HEK293 (cell line): ENCODE results near the gene ABCA3.

Experiments
- CTCF ChIA-PET: fragments of 350-600 bp; formaldehyde crosslinking; extraction: SDS; loops from one replicate; lab custom pipeline; 2021; ENCODE audit warnings: antibody characterized with exemption; lab: Yijun Ruan, JAX
- POLR2A ChIA-PET: fragments of 300-600 bp; formaldehyde crosslinking; extraction: SDS; loops from one replicate; lab custom pipeline; 2020; ENCODE audit warnings: antibody characterized with exemption, inconsistent platforms; lab: Yijun Ruan, JAX
- H3K27ac ChIP-seq: fragments of 200-500 bp; sonication (Bioruptor generic); 2 replicates; pipeline ENCODE4 v1.5.1; 2014; ENCODE audit warnings: low read depth, low read length, control low read depth, inconsistent platforms; ENCODE audit errors: extremely low read depth
- H3K36me3 ChIP-seq, 2 experiments: fragments of 200-500 bp in 1 of 2; sonication (Bioruptor generic) in 1 of 2; 1 replicate in 1 of 2; 2 replicates in 1 of 2; pipeline ENCODE4 v1.5.1; 2014 to 2017; ENCODE audit warnings: inconsistent platforms in 2 of 2, low read length in 2 of 2; ENCODE audit not compliant: control insufficient read depth in 2 of 2, insufficient read depth in 1 of 2
- H3K4me1 ChIP-seq: fragments of 200-500 bp; sonication (Bioruptor generic); 2 replicates; pipeline ENCODE4 v1.5.1; 2014; ENCODE audit warnings: mild to moderate bottlenecking, low read length, inconsistent platforms; ENCODE audit not compliant: control insufficient read depth, insufficient read depth
- H3K4me3 ChIP-seq: 2 replicates; pipeline ENCODE4 v1.5.1; 2011; ENCODE audit warnings: low read depth, mild to moderate bottlenecking, control low read depth, low read length, moderate library complexity
- H3K9me3 ChIP-seq: fragments of 200-500 bp; sonication (Bioruptor generic); 2 replicates; pipeline ENCODE4 v1.5.1; 2014; ENCODE audit warnings: low read depth, low read length, inconsistent platforms; ENCODE audit not compliant: control insufficient read depth, insufficient read depth
- HOXC10 ChIP-seq: sonication (generic); formaldehyde crosslinking; IDR thresholded peaks from 2 replicates; pipeline ENCODE4 v1.8.1; 2023; ENCODE audit warnings: mild to moderate bottlenecking, missing genetic modification reagents
- KLF1 ChIP-seq: fragments of 450-650 bp; formaldehyde crosslinking; IDR thresholded peaks from 2 replicates; pipeline ENCODE4 v1.5.1; 2016; ENCODE audit warnings: missing biosample characterization, missing genetic modification characterization
- KLF17 ChIP-seq: fragments of 450-650 bp; formaldehyde crosslinking; IDR thresholded peaks from 2 replicates; pipeline ENCODE4 v1.5.1; 2016; ENCODE audit warnings: missing biosample characterization, missing genetic modification characterization
- SALL2 ChIP-seq: fragments of 450-650 bp; formaldehyde crosslinking; IDR thresholded peaks from 2 replicates; pipeline ENCODE4 v1.5.0; 2017; ENCODE audit warnings: missing biosample characterization, mild to moderate bottlenecking, missing genetic modification characterization, borderline replicate concordance
- SCRT1 ChIP-seq: fragments of 450-650 bp; formaldehyde crosslinking; IDR thresholded peaks from 2 replicates; pipeline ENCODE4 v1.5.1; 2016; ENCODE audit warnings: missing biosample characterization, missing genetic modification characterization, borderline replicate concordance
- ZNF10 ChIP-seq: fragments of 450-650 bp; formaldehyde crosslinking; IDR thresholded peaks from 2 replicates; pipeline ENCODE4 v1.5.1; 2017; ENCODE audit warnings: missing biosample characterization, missing genetic modification characterization
- ZNF16 ChIP-seq: fragments of 450-650 bp; formaldehyde crosslinking; IDR thresholded peaks from 2 replicates; pipeline ENCODE4 v1.5.1; 2016; ENCODE audit warnings: low read depth, missing biosample characterization, missing genetic modification characterization
- ZNF501 ChIP-seq: fragments of 450-650 bp; formaldehyde crosslinking; IDR thresholded peaks from 2 replicates; pipeline ENCODE4 v1.5.1; 2016; ENCODE audit warnings: missing biosample characterization, missing genetic modification characterization
- ZNF777 ChIP-seq: fragments of 450-650 bp; formaldehyde crosslinking; IDR thresholded peaks from 2 replicates; pipeline ENCODE4 v1.5.1; 2017; ENCODE audit warnings: missing biosample characterization, missing genetic modification characterization, borderline replicate concordance
- TF ChIP-seq, protein P1 (sequence below): fragments of 450-650 bp; formaldehyde crosslinking; IDR thresholded peaks from 2 replicates; pipeline ENCODE4 v1.5.1; 2016; ENCODE audit warnings: missing biosample characterization, missing genetic modification characterization

The ABCA3 gene

GRCh38 chr16:2284797-2285576 is 55.5 kb downstream of the ABCA3 start (continued):
- TF ChIP-seq KLF1 = no peak
- no peak for TF ChIP-seq ZNF777 (tag by site-specific recombination)
- TF ChIP-seq SCRT1 (tag by site-specific recombination) = no peak

- Histone ChIP-seq H3K4me1 (no peaks in the 10 kb centered on the region), H3K9me3 (no peaks in the 10 kb centered on the region), H3K4me3 (no peak overlapping the region), H3K27ac (no peak overlapping the region), H3K36me3 (peaks cover 3 to 36% of the 10 kb centered on the region in 2 experiments; a peak in 2 of 3 replicates)
- TF ChIP-seq KLF17 (tag by site-specific recombination) = no peak
- ChIA-PET POLR2A (no interaction called here), CTCF (no interaction called here)
Observed at GRCh38 chr16:2284001-2284770, 56.3 kb downstream of the ABCA3 start.

DNA sequence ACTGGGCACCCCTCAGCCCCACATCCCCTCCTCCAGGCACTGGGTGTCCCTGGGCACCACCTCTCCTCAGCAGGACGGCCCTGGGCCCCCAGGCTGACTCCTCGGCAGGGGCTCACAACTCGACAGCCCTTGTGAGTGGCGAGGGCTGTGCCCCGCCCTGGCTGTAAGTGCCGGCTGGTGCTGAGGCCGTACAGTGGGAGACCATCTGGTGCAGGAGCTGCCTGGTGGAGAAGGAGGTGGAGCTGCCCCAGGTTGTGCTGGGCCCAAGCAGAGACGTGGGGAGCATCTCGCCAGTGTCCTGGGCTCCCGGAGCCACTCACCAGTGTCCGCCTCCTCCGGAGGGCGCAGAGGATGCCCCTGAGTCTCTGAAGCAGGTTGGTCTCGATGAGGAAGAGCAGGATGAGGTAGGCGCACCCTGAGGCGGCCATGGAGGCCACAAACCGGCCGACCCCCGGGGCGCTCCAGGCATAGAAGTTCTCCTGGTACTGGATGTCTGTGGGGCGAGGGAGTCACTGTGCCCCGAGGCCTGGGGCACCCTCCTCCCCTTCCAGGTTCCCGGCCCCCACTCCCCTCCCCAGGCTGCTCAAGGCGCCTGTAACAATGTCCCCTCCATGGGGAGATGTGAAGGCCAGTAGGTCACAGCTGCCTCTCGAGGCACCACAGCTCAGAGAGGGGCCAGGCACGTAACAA is 57.5 kb downstream of the ABCA3 start:
- Histone ChIP-seq H3K27ac (no peak overlapping the region), H3K4me3 (no peak overlapping the region), H3K9me3 (no peaks in the 10 kb centered on the region), H3K36me3 (peaks cover 3 to 32% of the 10 kb centered on the region in 2 experiments; a peak in 2 of 3 replicates), H3K4me1 (no peaks in the 10 kb centered on the region)
- TF ChIP-seq ZNF501 (tag by site-specific recombination) (no peak), ZNF10 (tag by site-specific recombination) (0 out of 2 replicates have a peak, but pooled peaks have one; percentile 23), SCRT1 (tag by site-specific recombination) (no peak), ZNF16 (tag by site-specific recombination) (no peak), HOXC10 (CRISPR knock-in tag) (no peak)
- CTCF ChIA-PET = no interaction called here
- POLR2A ChIA-PET = no interaction called here

DNA sequence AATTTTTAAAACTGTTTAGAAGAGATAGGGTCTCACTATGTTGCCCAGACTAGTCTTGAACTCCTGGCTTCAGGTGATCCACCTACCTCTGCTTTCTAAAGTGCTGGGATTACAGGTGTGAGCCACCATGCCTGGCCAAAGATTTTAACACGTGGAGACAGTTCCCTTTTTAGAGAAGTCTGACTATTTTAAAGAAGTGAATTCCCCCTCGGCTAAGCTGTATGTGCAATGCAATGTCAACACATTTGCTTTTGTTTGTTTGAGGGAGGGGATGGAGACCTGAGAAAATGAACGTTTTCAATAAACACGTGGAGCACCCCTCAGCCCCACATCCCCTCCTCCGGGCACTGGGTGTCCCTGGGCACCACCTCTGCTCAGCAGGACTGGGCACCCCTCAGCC is 58.3 kb downstream of the ABCA3 start:
- TF ChIP-seq SALL2 (tag by site-specific recombination) = no peak
- TF ChIP-seq KLF1 = no peak
- TF ChIP-seq, protein P1, sequence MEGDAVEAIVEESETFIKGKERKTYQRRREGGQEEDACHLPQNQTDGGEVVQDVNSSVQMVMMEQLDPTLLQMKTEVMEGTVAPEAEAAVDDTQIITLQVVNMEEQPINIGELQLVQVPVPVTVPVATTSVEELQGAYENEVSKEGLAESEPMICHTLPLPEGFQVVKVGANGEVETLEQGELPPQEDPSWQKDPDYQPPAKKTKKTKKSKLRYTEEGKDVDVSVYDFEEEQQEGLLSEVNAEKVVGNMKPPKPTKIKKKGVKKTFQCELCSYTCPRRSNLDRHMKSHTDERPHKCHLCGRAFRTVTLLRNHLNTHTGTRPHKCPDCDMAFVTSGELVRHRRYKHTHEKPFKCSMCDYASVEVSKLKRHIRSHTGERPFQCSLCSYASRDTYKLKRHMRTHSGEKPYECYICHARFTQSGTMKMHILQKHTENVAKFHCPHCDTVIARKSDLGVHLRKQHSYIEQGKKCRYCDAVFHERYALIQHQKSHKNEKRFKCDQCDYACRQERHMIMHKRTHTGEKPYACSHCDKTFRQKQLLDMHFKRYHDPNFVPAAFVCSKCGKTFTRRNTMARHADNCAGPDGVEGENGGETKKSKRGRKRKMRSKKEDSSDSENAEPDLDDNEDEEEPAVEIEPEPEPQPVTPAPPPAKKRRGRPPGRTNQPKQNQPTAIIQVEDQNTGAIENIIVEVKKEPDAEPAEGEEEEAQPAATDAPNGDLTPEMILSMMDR (tag by site-specific recombination) = no peak
- TF ChIP-seq, all 188 proteins: peak for 0
- no peaks in the 10 kb centered on the region for H3K4me1 ChIP-seq
- no peaks in the 10 kb centered on the region for H3K9me3 ChIP-seq
- no peak overlapping the region for H3K4me3 ChIP-seq
- peaks cover 1 to 34% of the 10 kb centered on the region in 2 experiments; a peak in 2 of 3 replicates for H3K36me3 ChIP-seq
- no peak overlapping the region for H3K27ac ChIP-seq
- ChIA-PET POLR2A (no interaction called here), CTCF (no interaction called here)
